Measurements from ENCODE around the gene PTPN20. TPM values are rescaled to one million over a fixed set of nuclear protein-coding genes. Genes with fewer than 3 reads are reported as not detected.

Gene PTPN20
- polyA plus RNA-seq, 2 of the 4 experiments (the other 2 are of a cell fraction) = 5.3 to 8.1 TPM

GRCh38 chr10:47024046-47024322 is 112.8 kb downstream of the PTPN20 start (continued):
- TF ChIP-seq GATA3 (IDR thresholded peaks at IDR 0.05; ENCODE audit: borderline replicate concordance) (no peak), POLR2AphosphoS2 (conservative IDR thresholded peaks at IDR 0.05; ENCODE audit: low read length) (no peak), TP53 (CRISPR knock-in tag; IDR thresholded peaks at IDR 0.05) (no peak), RAD21 (conservative IDR thresholded peaks at IDR 0.05 in 1 of 2, IDR thresholded peaks at IDR 0.05 in 1 of 2) (no peak), ELK1 (IDR thresholded peaks at IDR 0.05; ENCODE audit: low read depth, low read length) (no peak), KDM1A (IDR thresholded peaks at IDR 0.05; ENCODE audit: low read depth) (no peak), FOSL2 (IDR thresholded peaks at IDR 0.05) (no peak), FOSL2 (CRISPR knock-in tag; IDR thresholded peaks at IDR 0.05) (no peak)

GRCh38 chr10:47024399-47025252 is 113.4 kb downstream of the PTPN20 start:
- Histone ChIP-seq H3K4me3 (no peak overlapping the region), H3K27ac (0 out of 6 replicates have a peak overlapping the region, but pooled peaks of 1 of the 2 experiments have one; percentile 40), H3K4me2 (no peak overlapping the region), H3K9me3 (0 out of 3 replicates have a peak, but pooled peaks cover 4% of the 10 kb centered on the region), H3K4me1 (no peaks in the 10 kb centered on the region)
- ChIA-PET CTCF (interaction anchor here (0.7 to 4.0 kb wide), 57 partner anchors 10 to 796 kb away, joined by 3 to 131 read pairs (median 6); partner anchors contain the start of genes GDF10, GDF2 and RBP3), POLR2A (no interaction called here)
- WGBS (ENCODE audit: missing lambda C conversion rate) = 18% methylated on average over 7 of the region's 9 CpGs
- DNase-seq (ENCODE audit: low read depth in 1 of 2, low spot score in 1 of 2) (peak; percentile 69 to 87), ATAC-seq (peak; percentile 84 to 96), FAIRE-seq (peak; percentile 91)
- TF ChIP-seq KDM1A (IDR thresholded peaks at IDR 0.05; ENCODE audit: low read depth) (no peak), BCL3 (IDR thresholded peaks at IDR 0.05) (no peak), FOXS1 (CRISPR knock-in tag; IDR thresholded peaks at IDR 0.05) (no peak), FOSB (CRISPR knock-in tag; IDR thresholded peaks at IDR 0.05) (no peak), ATOH8 (CRISPR knock-in tag; IDR thresholded peaks at IDR 0.05; ENCODE audit: low read depth) (no peak), SREBF2 (IDR thresholded peaks at IDR 0.05) (no peak), CEBPB (IDR thresholded peaks at IDR 0.05) (no peak), ZC3H11A (IDR thresholded peaks at IDR 0.05) (no peak), EHMT2 (IDR thresholded peaks at IDR 0.05; ENCODE audit: low read depth) (no peak), NR3C1 (IDR thresholded peaks at IDR 0.05) (no peak), HMGXB4 (CRISPR knock-in tag; IDR thresholded peaks at IDR 0.05; ENCODE audit: borderline replicate concordance) (no peak), MAZ (IDR thresholded peaks at IDR 0.05; ENCODE audit: borderline replicate concordance, low read depth, low read length) (no peak), RAD21 (conservative IDR thresholded peaks at IDR 0.05 in 1 of 2, IDR thresholded peaks at IDR 0.05 in 1 of 2) (peak; percentile 87 to 91), JUNB (IDR thresholded peaks at IDR 0.05) (no peak), ESRRA (IDR thresholded peaks at IDR 0.05; ENCODE audit: borderline replicate concordance, low read length) (no peak), NFE2L2 (conservative IDR thresholded peaks at IDR 0.05; ENCODE audit: low read length) (peak; percentile 36), CHD2 (IDR thresholded peaks at IDR 0.05; ENCODE audit: low read length, partially characterized antibody) (no peak), RCOR1 (IDR thresholded peaks at IDR 0.05; ENCODE audit: low read depth, low read length) (no peak), NPAS2 (CRISPR knock-in tag; IDR thresholded peaks at IDR 0.05; ENCODE audit: borderline replicate concordance) (no peak), PBX3 (IDR thresholded peaks at IDR 0.05) (no peak), REST (IDR thresholded peaks at IDR 0.05) (no peak), POLR2A (IDR thresholded peaks at IDR 0.05; ENCODE audit: low read length) (no peak), HOXB5 (CRISPR knock-in tag; IDR thresholded peaks at IDR 0.05) (no peak), GATA3 (IDR thresholded peaks at IDR 0.05; ENCODE audit: borderline replicate concordance) (no peak)
